HEK293T (cell line): ENCODE results near the gene EMP2.

Source experiments
- CTCF ChIA-PET: fragments of 350-600 bp; formaldehyde crosslinking; extraction: SDS; loops from one replicate; lab custom pipeline; 2021; ENCODE audit warnings: antibody characterized with exemption, inconsistent platforms; lab: Yijun Ruan, JAX
- POLR2A ChIA-PET: fragments of 350-600 bp; formaldehyde crosslinking; extraction: SDS; loops from one replicate; lab custom pipeline; 2020; ENCODE audit warnings: antibody characterized with exemption, inconsistent platforms; lab: Yijun Ruan, JAX
- DNase-seq: peaks from one replicate; pipeline ENCODE4 v3.0.0; 2012; ENCODE audit warnings: mixed read lengths; ENCODE audit errors: extremely low spot score
- ARNT ChIP-seq: fragments of 450-650 bp; IDR thresholded peaks from 2 replicates; pipeline ENCODE4 v1.6.1; 2017; ENCODE audit warnings: mild to moderate bottlenecking
- BHLHE40 ChIP-seq: fragments of 450-650 bp; IDR thresholded peaks from 2 replicates; pipeline ENCODE4 v1.6.1; 2016; ENCODE audit warnings: mild to moderate bottlenecking, moderate library complexity, borderline replicate concordance
- CTBP1 ChIP-seq: fragments of 450-650 bp; IDR thresholded peaks from 2 replicates; pipeline ENCODE4 v1.6.1; 2016; ENCODE audit warnings: borderline replicate concordance
- ELF4 ChIP-seq: fragments of 450-650 bp; IDR thresholded peaks from 2 replicates; pipeline ENCODE4 v1.6.1; 2017; ENCODE audit warnings: antibody characterized with exemption
- FOXA1 ChIP-seq: fragments of 450-650 bp; IDR thresholded peaks from 2 replicates; pipeline ENCODE4 v1.6.1; 2016; ENCODE audit warnings: mild to moderate bottlenecking
- FOXK2 ChIP-seq: fragments of 450-650 bp; IDR thresholded peaks from 2 replicates; pipeline ENCODE4 v1.6.1; 2016; ENCODE audit warnings: mild to moderate bottlenecking
- FOXM1 ChIP-seq: fragments of 450-650 bp; IDR thresholded peaks from 2 replicates; pipeline ENCODE4 v1.6.1; 2017; ENCODE audit warnings: mild to moderate bottlenecking, borderline replicate concordance
- HDGF ChIP-seq: fragments of 450-650 bp; IDR thresholded peaks from 2 replicates; pipeline ENCODE4 v1.6.1; 2017; ENCODE audit warnings: antibody characterized with exemption, borderline replicate concordance
- L3MBTL2 ChIP-seq: fragments of 450-650 bp; conservative IDR thresholded peaks from 2 replicates; pipeline ENCODE4 v1.6.1; 2016; ENCODE audit warnings: mild to moderate bottlenecking
- LEF1 ChIP-seq: fragments of 450-650 bp; IDR thresholded peaks from 2 replicates; pipeline ENCODE4 v1.6.1; 2017; ENCODE audit warnings: mild to moderate bottlenecking, borderline replicate concordance
- NFRKB ChIP-seq: fragments of 450-650 bp; IDR thresholded peaks from 2 replicates; pipeline ENCODE4 v1.6.1; 2016; ENCODE audit warnings: mild to moderate bottlenecking, moderate library complexity
- SP1 ChIP-seq: fragments of 450-650 bp; IDR thresholded peaks from 2 replicates; pipeline ENCODE4 v1.6.1; 2017
- SUZ12 ChIP-seq: fragments of 450-650 bp; IDR thresholded peaks from 2 replicates; pipeline ENCODE4 v1.6.1; 2016; ENCODE audit warnings: mild to moderate bottlenecking
- TARDBP ChIP-seq: fragments of 450-650 bp; IDR thresholded peaks from 2 replicates; pipeline ENCODE4 v1.6.1; 2016
- ZNF384 ChIP-seq: fragments of 450-650 bp; IDR thresholded peaks from 2 replicates; pipeline ENCODE4 v1.6.1; 2016
- TF ChIP-seq, protein P1 (sequence below): fragments of 450-650 bp; IDR thresholded peaks from 2 replicates; pipeline ENCODE4 v1.6.1; 2016

EMP2 gene

DNA sequence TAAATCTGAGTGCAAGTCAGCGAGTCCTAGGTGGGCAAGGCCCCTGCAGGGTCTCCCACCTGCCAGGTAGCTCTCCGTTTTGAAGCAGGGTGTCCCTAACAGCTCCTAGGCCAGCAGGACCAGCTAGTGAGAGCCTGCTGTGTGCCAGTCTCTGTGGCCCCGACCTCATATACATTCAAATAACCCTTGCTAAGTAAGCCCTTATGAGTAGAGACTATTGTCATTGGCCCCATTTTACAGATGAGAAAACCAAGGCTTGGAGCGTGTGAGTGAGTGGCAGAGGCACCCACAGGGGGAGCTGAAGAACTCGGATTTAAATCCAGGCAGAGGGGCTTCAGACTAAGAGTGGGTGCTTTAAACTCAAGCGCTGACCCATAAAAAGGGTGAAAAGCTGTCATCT lies 39.7 kb upstream of the EMP2 start:
- ChIA-PET CTCF (no interaction called here), POLR2A (no interaction called here)
- TF ChIP-seq TARDBP (no peak), SUZ12 (no peak), FOXK2 (no peak), NFRKB (no peak), CTBP1 (no peak), ZNF384 (no peak), L3MBTL2 (no peak), LEF1 (no peak), ARNT (no peak), SP1 (no peak), FOXM1 (no peak), FOXA1 (no peak), BHLHE40 (no peak), ELF4 (no peak), HDGF (no peak)
- TF ChIP-seq, protein P1, sequence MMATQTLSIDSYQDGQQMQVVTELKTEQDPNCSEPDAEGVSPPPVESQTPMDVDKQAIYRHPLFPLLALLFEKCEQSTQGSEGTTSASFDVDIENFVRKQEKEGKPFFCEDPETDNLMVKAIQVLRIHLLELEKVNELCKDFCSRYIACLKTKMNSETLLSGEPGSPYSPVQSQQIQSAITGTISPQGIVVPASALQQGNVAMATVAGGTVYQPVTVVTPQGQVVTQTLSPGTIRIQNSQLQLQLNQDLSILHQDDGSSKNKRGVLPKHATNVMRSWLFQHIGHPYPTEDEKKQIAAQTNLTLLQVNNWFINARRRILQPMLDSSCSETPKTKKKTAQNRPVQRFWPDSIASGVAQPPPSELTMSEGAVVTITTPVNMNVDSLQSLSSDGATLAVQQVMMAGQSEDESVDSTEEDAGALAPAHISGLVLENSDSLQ, result no peak
- DNase-seq, result no peak

DNA sequence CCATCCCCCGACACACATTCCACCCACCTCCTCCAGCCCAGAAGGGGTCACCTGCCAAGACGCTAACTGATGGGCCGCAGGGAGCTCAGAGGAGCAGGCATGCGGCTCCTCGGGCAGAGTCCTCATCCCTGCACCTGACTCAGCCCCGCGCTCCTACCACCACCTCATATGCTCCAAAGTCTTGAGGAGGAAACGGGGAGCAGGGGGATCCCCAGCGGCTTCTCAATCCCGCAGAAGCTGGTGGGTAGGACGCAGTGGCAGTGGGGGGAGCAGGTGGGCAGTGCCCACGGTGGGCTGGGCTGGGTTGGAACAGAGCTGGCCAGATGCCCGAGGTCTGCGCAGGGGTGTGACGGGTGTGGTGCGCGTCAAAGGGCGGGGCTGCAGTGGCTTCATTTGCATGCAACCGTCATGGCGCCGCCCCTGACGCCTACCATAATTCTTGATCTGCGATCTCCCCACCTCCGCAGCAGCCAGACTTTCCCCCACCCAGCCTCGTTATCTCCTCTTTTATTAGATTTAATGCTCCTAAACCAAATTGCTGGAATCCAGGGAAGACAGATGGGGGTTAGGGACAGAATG lies 39.0 kb upstream of the EMP2 start:
- POLR2A ChIA-PET, result no interaction called here

DNA sequence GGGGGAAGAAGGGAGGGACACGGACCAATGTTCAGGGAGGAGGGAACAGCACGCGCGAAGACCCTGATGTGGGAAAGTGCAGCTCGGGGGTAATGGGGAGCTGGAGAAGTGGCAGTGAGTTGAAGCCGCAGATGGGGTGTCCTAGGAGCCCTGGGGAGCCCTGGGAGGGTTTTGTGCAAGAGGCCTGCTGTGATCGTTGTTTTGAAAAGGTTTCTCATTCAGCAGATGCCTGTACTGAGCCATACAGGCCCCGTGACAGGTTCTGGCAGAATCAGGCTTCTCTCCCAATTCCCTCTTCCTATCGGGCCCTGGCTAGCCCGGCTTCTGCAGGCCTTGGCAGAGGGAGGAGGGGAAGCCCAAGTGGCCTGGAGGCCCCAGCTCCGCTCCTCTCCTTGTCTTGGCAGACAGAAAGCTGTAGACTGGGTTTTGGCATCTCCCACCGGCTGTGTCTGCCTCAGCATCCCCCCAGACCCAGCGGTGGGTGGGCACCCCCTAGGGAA lies 38.4 kb upstream of the EMP2 start:
- CTCF ChIA-PET, result interaction anchor here (1.1 kb wide), 1 partner anchor 10 kb away, joined by 6 read pairs; no protein-coding TSS in a partner anchor
- POLR2A ChIA-PET, result no interaction called here
- no peak for DNase-seq
- TF ChIP-seq BHLHE40, result no peak

More for the DNA sequence above, 39.0 kb upstream of the EMP2 start:
- no peak for TF ChIP-seq ZNF384
- TF ChIP-seq HDGF, result no peak
- no peak for TF ChIP-seq TARDBP
- no peak for TF ChIP-seq FOXK2
- no peak for TF ChIP-seq LEF1
- TF ChIP-seq FOXM1, result no peak
- no peak for TF ChIP-seq ARNT
- TF ChIP-seq ELF4, result no peak
- TF ChIP-seq SP1, result no peak
- no peak for TF ChIP-seq BHLHE40
- TF ChIP-seq CTBP1, result no peak
- no peak for TF ChIP-seq L3MBTL2
- no peak for TF ChIP-seq SUZ12
- no peak for TF ChIP-seq NFRKB
- no peak for TF ChIP-seq FOXA1
- TF ChIP-seq, protein P1, result no peak
- DNase-seq, result no peak
- CTCF ChIA-PET, result no interaction called here

DNA sequence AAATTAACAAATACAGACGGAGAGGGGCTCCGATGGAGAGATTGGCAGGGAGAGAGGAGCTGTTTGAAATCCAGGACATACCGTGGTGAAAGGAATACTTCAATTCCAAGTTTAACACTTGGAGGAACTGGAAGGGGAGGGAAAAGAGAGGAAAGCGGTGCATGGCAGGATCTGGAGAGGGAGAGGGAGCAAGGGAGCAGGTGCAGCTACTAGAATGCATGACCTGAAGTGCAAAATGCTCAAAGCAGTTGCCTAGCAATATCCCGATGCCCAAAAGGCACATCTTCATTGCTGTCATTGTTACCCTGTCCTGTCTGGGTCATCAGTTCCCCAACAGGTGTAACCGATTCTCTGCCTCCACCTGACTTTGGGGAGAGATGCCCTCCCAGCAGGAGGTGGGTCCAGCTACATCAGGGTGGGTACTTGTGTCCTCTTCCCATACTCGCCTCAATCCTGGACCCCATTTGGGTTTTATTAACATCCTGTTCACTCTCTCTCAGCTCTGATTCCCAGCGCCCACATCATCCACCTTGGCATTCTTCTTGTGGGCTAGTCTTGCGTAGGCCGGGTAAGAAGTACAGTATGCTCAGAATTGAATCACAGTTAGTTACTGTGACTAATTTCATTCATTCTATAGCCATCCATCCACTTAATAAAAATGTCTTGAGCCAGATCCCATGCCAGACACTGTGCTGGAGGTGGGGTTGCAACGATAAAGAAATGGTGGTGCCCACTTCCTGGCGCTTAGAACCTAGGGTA lies 37.4 kb upstream of the EMP2 start:
- TF ChIP-seq, protein P1, result no peak
- DNase-seq, result no peak
- POLR2A ChIA-PET, result interaction anchor here (1.3 kb wide), 1 partner anchor 37 kb away, joined by 4 read pairs; the partner anchor contains the start of gene EMP2
- CTCF ChIA-PET, result interaction anchor here (1.1 kb wide), 1 partner anchor 11 kb away, joined by 6 read pairs; no protein-coding TSS in a partner anchor

DNA sequence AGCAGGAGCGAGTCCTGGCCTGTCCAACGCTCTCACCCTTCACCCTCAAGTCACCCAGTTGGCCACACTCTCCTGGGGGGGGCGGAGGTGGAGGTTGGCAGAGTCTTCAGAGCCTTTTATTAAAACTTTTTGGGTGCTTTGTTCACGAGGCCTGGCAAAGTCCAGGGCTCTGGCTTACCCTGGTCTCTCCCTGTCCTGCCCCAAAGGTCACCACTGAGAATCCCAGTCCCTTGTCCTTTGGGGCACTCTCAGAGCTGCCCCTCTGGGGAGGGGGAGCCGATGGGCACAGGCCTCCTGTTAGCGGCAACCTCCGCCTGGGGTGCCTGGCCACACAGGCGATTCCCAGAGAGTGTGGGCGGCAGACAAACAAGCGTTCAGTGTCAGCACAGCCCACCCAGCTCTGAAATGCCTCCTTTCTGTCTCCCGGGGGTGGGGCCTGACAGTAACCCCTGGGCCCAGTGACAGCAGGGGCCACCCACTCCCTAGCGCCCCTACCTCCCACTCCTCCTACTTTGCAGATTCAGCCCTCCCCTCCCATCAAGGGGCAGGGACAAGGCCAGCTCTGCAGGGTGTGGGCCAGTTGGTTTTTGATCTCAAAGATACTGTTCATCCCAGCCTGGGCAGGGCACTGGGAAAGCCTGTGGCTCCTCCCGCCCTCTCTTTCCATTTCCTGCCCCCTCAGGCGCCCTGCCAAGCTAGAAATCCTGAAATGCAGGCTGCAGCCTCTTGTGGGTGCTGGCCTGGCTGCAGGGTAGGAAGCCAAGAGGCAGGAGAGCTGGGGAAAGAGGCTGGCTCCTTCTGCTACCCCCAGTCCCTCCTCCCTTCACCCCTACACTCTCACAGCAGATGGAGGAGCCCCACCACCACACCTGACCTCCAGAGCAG lies 36.6 kb upstream of the EMP2 start:
- TF ChIP-seq LEF1 (no peak), NFRKB (no peak), FOXA1 (no peak)
- no peak for DNase-seq
- ChIA-PET CTCF (no interaction called here), POLR2A (interaction anchor here (1.3 kb wide), 1 partner anchor 36 kb away, joined by 4 read pairs; the partner anchor contains the start of gene EMP2)

DNA sequence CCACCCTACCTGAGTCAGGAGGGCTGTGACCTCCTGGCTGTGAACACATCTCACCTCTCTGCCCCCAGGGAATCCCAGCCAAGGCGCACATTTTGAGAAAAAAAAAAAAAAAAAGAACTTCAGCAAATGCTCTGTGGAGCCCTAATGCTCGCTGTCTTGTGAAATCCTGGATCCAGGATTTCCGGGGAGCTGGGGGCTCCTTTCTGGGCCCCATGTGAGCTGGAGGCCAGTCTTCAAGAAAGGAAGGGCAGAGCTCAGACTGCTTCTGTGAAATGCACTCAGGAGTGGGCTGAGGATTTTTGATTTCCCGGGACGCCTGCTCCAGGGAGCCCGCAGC lies 36.0 kb upstream of the EMP2 start:
- ChIA-PET CTCF (no interaction called here), POLR2A (no interaction called here)
- TF ChIP-seq SP1, result no peak
- no peak for TF ChIP-seq CTBP1
- TF ChIP-seq FOXM1, result no peak
- no peak for TF ChIP-seq ZNF384
- TF ChIP-seq TARDBP, result no peak
- no peak for TF ChIP-seq ARNT
- no peak for TF ChIP-seq FOXA1
- TF ChIP-seq FOXK2, result no peak
- TF ChIP-seq ELF4, result no peak
- no peak for TF ChIP-seq L3MBTL2
- TF ChIP-seq SUZ12, result no peak
- TF ChIP-seq HDGF, result no peak
- TF ChIP-seq NFRKB, result no peak
- no peak for TF ChIP-seq BHLHE40
- no peak for TF ChIP-seq LEF1
- TF ChIP-seq, protein P1, result no peak
- no peak for DNase-seq
